Esophagus (tissue), 2 donors: Measurements from ENCODE around the gene PPP2R5C. TPM values are rescaled to one million over a fixed set of nuclear protein-coding genes. Genes with fewer than 3 reads are reported as not detected.
"Not testable (repeated sequence)": the region's sequence is repeated elsewhere in the genome, so short reads cannot be mapped to it uniquely, and the experiment has no call there.

Experiments
- H3K27ac ChIP-seq, 2 donors: one replicate each; pipeline ENCODE4 v1.5.1; 2013; ENCODE audit warnings: low read depth in 2 of 2, mild to moderate bottlenecking in 2 of 2, inconsistent platforms in 1 of 2, low read length in 1 of 2, moderate library complexity in 1 of 2
- H3K27me3 ChIP-seq, 2 donors: one replicate each; pipeline ENCODE4 v1.6.1; 2013; ENCODE audit warnings: low read length in 2 of 2, control low read depth in 1 of 2, mild to moderate bottlenecking in 1 of 2; ENCODE audit not compliant: insufficient read depth in 2 of 2, control insufficient read depth in 1 of 2
- H3K36me3 ChIP-seq, 2 donors: one replicate each; pipeline ENCODE4 v1.6.1; 2013; ENCODE audit warnings: low read length in 1 of 2; ENCODE audit not compliant: control insufficient read depth in 2 of 2, insufficient read depth in 2 of 2
- H3K4me1 ChIP-seq, 2 donors: one replicate each; pipeline ENCODE4 v1.6.1; 2013; ENCODE audit warnings: low read length in 1 of 2; ENCODE audit not compliant: control insufficient read depth in 2 of 2, insufficient read depth in 2 of 2
- H3K4me3 ChIP-seq, 2 donors: one replicate each; pipeline ENCODE4 v1.5.1; 2013; ENCODE audit warnings: low read length in 2 of 2, mild to moderate bottlenecking in 2 of 2, low read depth in 1 of 2, moderate library complexity in 1 of 2
- H3K9me3 ChIP-seq, 2 donors: one replicate each; pipeline ENCODE4 v1.6.1; 2013; ENCODE audit warnings: mild to moderate bottlenecking in 2 of 2, low read depth in 1 of 2, low read length in 1 of 2, moderate library complexity in 1 of 2; ENCODE audit not compliant: control insufficient read depth in 2 of 2, insufficient read depth in 1 of 2
- WGBS, 2 donors: extraction: QIAGEN DNeasy Blood & Tissue Kit; methylation state at CpG; one replicate each; pipeline ENCODE4 v1.1.7; 2013; 5-methylcytosine and 5-hydroxymethylcytosine counted together
- polyA plus RNA-seq, 2 donors: library from polyadenylated mRNA; stranded (reverse); fragments of 200-250 nt; gene quantifications; one replicate each; pipeline ENCODE4 v1.2.3, GENCODE V29; 2013
- donor health status: healthy with polysubstance abuse.
- donor health status: Bipolar disorder and iron deficiency.

Gene PPP2R5C
- polyA plus RNA-seq = 10 to 100 TPM; 64.8 to 87.3 TPM

GRCh38 chr14:101761032-101761880 lies at the start of gene PPP2R5C:
TSS of gene PPP2R5C (plus strand) at chr14:101761709. CDS start at chr14:101761894, 185 bp downstream.
- peak within 1 kb of the TSS; percentile 97 to 98 for H3K27ac ChIP-seq
- peak within 1 kb of the TSS; percentile 68 to 77 for H3K4me3 ChIP-seq
- 1% methylated on average over 58 to 109 of the region's 110 CpGs for WGBS, 2 donors
- H3K36me3 ChIP-seq = no peaks in the 10 kb centered on the region
- H3K27me3 ChIP-seq = no peaks in the 10 kb centered on the region
- peaks cover 0 to 2% of the 10 kb centered on the region in 2 donors for H3K4me1 ChIP-seq
- peaks cover 0 to 4% of the 10 kb centered on the region in 2 donors for H3K9me3 ChIP-seq

GRCh38 chr14:101711857-101712233 lies 49.7 kb upstream of the PPP2R5C start:
- 86 to 93% methylated on average over 12 of the region's 12 CpGs for WGBS, 2 donors
- H3K4me3 ChIP-seq, H3K27ac ChIP-seq, H3K4me1 ChIP-seq, H3K9me3 ChIP-seq, H3K36me3 ChIP-seq, H3K27me3 ChIP-seq: not testable (repeated sequence)

- H3K27ac ChIP-seq, H3K4me1 ChIP-seq: not testable (repeated sequence)
- 95 to 96% methylated on average over 14 to 15 of the region's 15 CpGs for WGBS, 2 donors
Observed at GRCh38 chr14:101712341-101712740, 49.2 kb upstream of the PPP2R5C start.

GRCh38 chr14:101713091-101713490 lies 48.4 kb upstream of the PPP2R5C start:
- not testable (repeated sequence) for H3K27ac ChIP-seq, H3K36me3 ChIP-seq, H3K9me3 ChIP-seq, H3K4me1 ChIP-seq, H3K4me3 ChIP-seq, H3K27me3 ChIP-seq
- 89 to 93% methylated on average over 11 of the region's 11 CpGs for WGBS, 2 donors

More at GRCh38 chr14:101712341-101712740, 49.2 kb upstream of the PPP2R5C start:
- H3K4me3 ChIP-seq, H3K36me3 ChIP-seq, H3K27me3 ChIP-seq, H3K9me3 ChIP-seq: not testable (repeated sequence)

GRCh38 chr14:101713621-101714349 lies 47.7 kb upstream of the PPP2R5C start:
- Histone ChIP-seq H3K36me3 (no peaks in the 10 kb centered on the region), H3K4me1 (peaks cover 0 to 2% of the 10 kb centered on the region in 2 donors), H3K4me3 (no peak overlapping the region), H3K27me3 (no peaks in the 10 kb centered on the region), H3K9me3 (no peaks in the 10 kb centered on the region), H3K27ac (no peak overlapping the region)
- WGBS, 2 donors = 81 to 85% methylated on average over 7 of the region's 7 CpGs

- no peaks in the 10 kb centered on the region for H3K9me3 ChIP-seq
- WGBS, 2 donors = 79 to 83% methylated on average over 3 of the region's 3 CpGs
- H3K27me3 ChIP-seq = no peaks in the 10 kb centered on the region
- H3K4me3 ChIP-seq = no peak overlapping the region
- peaks cover 2% of the 10 kb centered on the region in 2 donors for H3K4me1 ChIP-seq
- H3K36me3 ChIP-seq = no peaks in the 10 kb centered on the region
- no peak overlapping the region for H3K27ac ChIP-seq
Observed at GRCh38 chr14:101714394-101714793, 47.1 kb upstream of the PPP2R5C start.

- Histone ChIP-seq H3K36me3 (no peaks in the 10 kb centered on the region), H3K27ac (no peak overlapping the region), H3K4me1 (peaks cover under 1 to 2% of the 10 kb centered on the region in 2 donors), H3K9me3 (no peaks in the 10 kb centered on the region), H3K27me3 (no peaks in the 10 kb centered on the region), H3K4me3 (no peak overlapping the region)
- WGBS, 2 donors = 86 to 88% methylated on average over 14 of the region's 14 CpGs
Observed at GRCh38 chr14:101715210-101716076, 46.1 kb upstream of the PPP2R5C start.

- Histone ChIP-seq H3K4me3 (no peak overlapping the region), H3K4me1 (peaks cover 0 to 2% of the 10 kb centered on the region in 2 donors), H3K9me3 (no peaks in the 10 kb centered on the region), H3K36me3 (no peaks in the 10 kb centered on the region), H3K27me3 (no peaks in the 10 kb centered on the region), H3K27ac (no peak overlapping the region)
- WGBS, 2 donors = 90% methylated on average over 19 of the region's 19 CpGs
Observed at GRCh38 chr14:101716077-101716950, 45.2 kb upstream of the PPP2R5C start.
